GM18520 (cell line): ENCODE data around the gene PLB1.

Experiments
- ATAC-seq: cut with Tn5 transposase; IDR thresholded peaks from one replicate; pipeline ENCODE4 v1.9.1; 2021; ENCODE audit not compliant: unreplicated experiment

PLB1 gene

GRCh38 chr2:28623582-28624405, 127.9 kb downstream of the PLB1 start:
- ATAC-seq = no peak

- ATAC-seq = no peak
Measured at GRCh38 chr2:28624436-28624792, 128.6 kb downstream of the PLB1 start.

- no peak for ATAC-seq
Measured at GRCh38 chr2:28624793-28625701, 129.2 kb downstream of the PLB1 start.

- no peak for ATAC-seq
Measured at GRCh38 chr2:28626376-28626775, 130.5 kb downstream of the PLB1 start.

- no peak for ATAC-seq
Measured at GRCh38 chr2:28626891-28627421, 131.1 kb downstream of the PLB1 start.

- ATAC-seq = no peak
Measured at GRCh38 chr2:28627722-28628480, 132.0 kb downstream of the PLB1 start.

GRCh38 chr2:28628506-28628905, 132.6 kb downstream of the PLB1 start:
- ATAC-seq = no peak

GRCh38 chr2:28628987-28629386, 133.1 kb downstream of the PLB1 start:
- no peak for ATAC-seq

- ATAC-seq = no peak
Measured at GRCh38 chr2:28629910-28630309, 134.1 kb downstream of the PLB1 start.

- ATAC-seq = no peak
Measured at GRCh38 chr2:28630341-28630740, 134.5 kb downstream of the PLB1 start.

GRCh38 chr2:28631514-28632206, 135.8 kb downstream of the PLB1 start:
- ATAC-seq = no peak

- no peak for ATAC-seq
Measured at GRCh38 chr2:28632791-28633190, 136.9 kb downstream of the PLB1 start.

- ATAC-seq = no peak
Measured at GRCh38 chr2:28633204-28633603, 137.3 kb downstream of the PLB1 start.

GRCh38 chr2:28633746-28634145, 137.9 kb downstream of the PLB1 start:
- ATAC-seq = no peak

GRCh38 chr2:28635191-28635611, 139.3 kb downstream of the PLB1 start:
- ATAC-seq = no peak

GRCh38 chr2:28636491-28636890, 140.6 kb downstream of the PLB1 start:
- no peak for ATAC-seq

- no peak for ATAC-seq
Measured at GRCh38 chr2:28637066-28638047, 141.5 kb downstream of the PLB1 start.

- ATAC-seq = no peak
Measured at GRCh38 chr2:28638102-28638501, 142.2 kb downstream of the PLB1 start.

- no peak for ATAC-seq
Measured at GRCh38 chr2:28639092-28639691, 143.3 kb downstream of the PLB1 start.
